NCI-H2196 (cell line): Measurements from ENCODE around the gene SRC.

ENCODE experiments used
- DNase-seq: peaks from one replicate; lab custom pipeline; 2025; ENCODE audit not compliant: unreplicated experiment; lab: John Stamatoyannopoulos, UW

The SRC gene

GRCh38 chr20:37422791-37423286 is 76.9 kb downstream of the SRC start:
- DNase-seq: no peak

- no peak for DNase-seq
These were observed 77.6 kb downstream of the SRC start for GRCh38 chr20:37423545-37423944.

GRCh38 chr20:37424062-37424851 is 78.3 kb downstream of the SRC start:
- no peak for DNase-seq

- DNase-seq: no peak
These were observed 79.2 kb downstream of the SRC start for GRCh38 chr20:37425103-37425625.

- DNase-seq: no peak
These were observed 80.2 kb downstream of the SRC start for GRCh38 chr20:37426106-37426505.

- no peak for DNase-seq
These were observed 81.0 kb downstream of the SRC start for GRCh38 chr20:37426978-37427377.

GRCh38 chr20:37430044-37430443 is 84.1 kb downstream of the SRC start:
- no peak for DNase-seq

GRCh38 chr20:37430778-37431460 is 85.0 kb downstream of the SRC start:
- no peak for DNase-seq

- DNase-seq: no peak
These were observed 85.8 kb downstream of the SRC start for GRCh38 chr20:37431786-37432185.

- DNase-seq: no peak
These were observed 86.7 kb downstream of the SRC start for GRCh38 chr20:37432606-37433005.

- no peak for DNase-seq
These were observed 89.7 kb downstream of the SRC start for GRCh38 chr20:37435607-37436006.

GRCh38 chr20:37436527-37437186 is 90.7 kb downstream of the SRC start:
- no peak for DNase-seq

- DNase-seq: no peak
These were observed 91.7 kb downstream of the SRC start for GRCh38 chr20:37437676-37438075.

- no peak for DNase-seq
These were observed 92.7 kb downstream of the SRC start for GRCh38 chr20:37438464-37439222.

- DNase-seq: no peak
These were observed 93.4 kb downstream of the SRC start for GRCh38 chr20:37439223-37439933.

- no peak for DNase-seq
These were observed 95.1 kb downstream of the SRC start for GRCh38 chr20:37441023-37441422.

GRCh38 chr20:37442547-37442946 is 96.6 kb downstream of the SRC start:
- DNase-seq: no peak

GRCh38 chr20:37442986-37443385 is 97.0 kb downstream of the SRC start:
- DNase-seq: no peak

GRCh38 chr20:37443596-37443995 is 97.7 kb downstream of the SRC start:
- no peak for DNase-seq

- DNase-seq: no peak
These were observed 99.1 kb downstream of the SRC start for GRCh38 chr20:37445041-37445440.
